ENCODE data around the gene LDLRAD4.

Gene LDLRAD4

DNA sequence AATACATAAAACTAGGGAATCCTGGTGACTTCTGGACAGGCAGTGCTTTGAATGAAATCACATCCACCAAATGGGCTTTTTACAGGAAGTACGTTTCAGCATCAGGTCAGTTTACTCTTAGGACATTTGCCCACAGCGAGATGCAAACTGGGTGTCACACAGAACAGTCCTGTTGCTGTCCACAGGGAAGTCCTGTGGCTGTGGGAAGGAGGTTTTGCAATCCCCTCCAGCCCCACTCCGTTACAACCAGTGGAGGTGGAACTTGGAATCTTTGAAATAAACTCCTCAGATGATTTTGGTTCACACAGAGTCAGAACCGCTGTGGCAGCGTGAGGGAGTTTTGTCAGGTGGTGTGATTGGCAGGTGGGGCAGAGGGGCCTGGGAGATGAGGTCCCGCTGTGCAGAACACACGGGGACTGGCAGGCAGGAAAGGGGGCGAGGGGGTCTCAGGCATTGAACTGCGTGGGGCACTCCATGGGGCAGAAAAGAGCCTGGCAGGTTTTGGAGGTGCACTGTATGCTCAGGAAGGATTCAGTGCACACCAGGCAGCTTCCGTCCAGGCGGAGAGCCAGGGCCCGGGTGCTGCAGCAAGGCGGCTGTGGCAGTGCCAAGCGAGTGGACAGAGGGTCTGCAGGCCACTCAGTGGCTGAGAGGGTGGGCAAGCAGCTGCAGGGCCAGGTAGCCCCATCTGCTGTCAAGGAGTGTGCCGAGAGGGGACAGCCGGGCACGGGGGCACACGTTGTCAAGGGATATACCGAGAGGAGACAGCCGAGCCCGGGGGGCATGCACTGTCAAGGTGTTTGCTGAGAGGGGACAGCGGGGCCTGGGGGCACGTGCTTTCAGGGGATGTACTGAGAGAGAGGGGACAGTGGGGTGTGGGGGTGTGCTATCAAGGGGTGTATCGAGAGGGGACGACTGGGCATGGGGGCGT, 148.7 kb downstream of the LDLRAD4 start:
- DNase-seq (ENCODE audit: low read depth in 1 of 2, low spot score in 1 of 2), result no peak

DNA sequence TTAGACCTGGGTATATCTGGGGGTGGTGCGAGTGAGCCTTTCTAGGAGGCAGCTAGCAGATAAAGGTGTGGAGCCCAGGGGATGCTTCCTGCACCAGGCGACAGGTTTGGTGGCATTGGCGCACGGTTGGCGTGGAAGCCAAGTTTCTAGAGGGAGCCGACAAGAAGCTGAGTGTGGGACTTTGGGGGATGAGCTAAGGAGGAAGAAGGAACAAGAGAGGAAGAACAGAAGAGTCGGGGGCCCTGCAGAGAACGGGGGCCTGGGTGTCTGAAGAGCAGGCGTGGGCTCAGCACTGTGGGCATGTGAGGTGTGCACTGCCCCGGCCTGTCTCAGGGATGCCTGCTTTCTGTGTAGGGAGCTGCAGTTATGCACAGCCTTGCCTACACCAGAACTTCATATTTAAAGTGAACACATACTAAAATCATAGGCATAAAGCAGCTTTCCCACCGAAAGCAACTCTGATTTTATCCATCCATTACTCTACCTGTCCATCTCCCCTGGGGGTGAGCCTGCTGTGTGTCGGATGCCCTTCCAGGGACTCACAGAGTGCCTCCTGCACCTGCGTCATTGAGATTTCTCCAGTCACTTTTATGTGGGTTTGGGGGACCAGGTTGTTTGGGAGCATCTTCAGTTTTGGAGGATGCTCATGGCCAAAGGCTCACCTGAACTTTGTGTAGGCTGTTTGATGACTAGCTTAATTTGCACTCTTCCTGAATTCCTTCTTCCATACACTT, 149.7 kb downstream of the LDLRAD4 start:
- DNase-seq (ENCODE audit: low read depth in 1 of 2, low spot score in 1 of 2), result no peak

DNA sequence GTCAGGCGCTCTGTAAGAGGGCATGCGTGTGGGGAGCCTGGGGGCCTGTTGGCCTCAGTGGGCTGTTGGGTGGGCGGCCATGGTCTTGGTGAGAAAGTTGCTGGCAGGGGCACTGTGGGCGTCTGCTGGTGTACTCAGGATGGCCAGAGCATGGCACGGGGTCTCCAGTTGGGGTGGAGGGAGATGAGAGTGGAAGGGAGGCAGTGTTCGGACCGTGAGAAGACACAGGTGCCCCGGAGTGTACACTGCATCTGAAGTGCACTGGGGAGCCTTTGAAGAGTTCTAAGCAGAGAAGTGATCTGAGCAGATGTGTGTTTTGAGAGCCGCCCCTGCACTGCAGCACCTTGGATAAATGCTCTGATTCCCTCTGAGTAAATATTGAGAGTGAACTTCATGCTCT, 150.8 kb downstream of the LDLRAD4 start:
- no peak for DNase-seq (ENCODE audit: low read depth in 1 of 2, low spot score in 1 of 2)

- DNase-seq (ENCODE audit: low read depth in 1 of 2, low spot score in 1 of 2), result no peak
These were observed 151.4 kb downstream of the LDLRAD4 start for GRCh38 chr18:13369756-13370510.

- DNase-seq (ENCODE audit: low read depth in 1 of 2, low spot score in 1 of 2), result no peak
These were observed 152.6 kb downstream of the LDLRAD4 start for GRCh38 chr18:13370995-13371625.

DNA sequence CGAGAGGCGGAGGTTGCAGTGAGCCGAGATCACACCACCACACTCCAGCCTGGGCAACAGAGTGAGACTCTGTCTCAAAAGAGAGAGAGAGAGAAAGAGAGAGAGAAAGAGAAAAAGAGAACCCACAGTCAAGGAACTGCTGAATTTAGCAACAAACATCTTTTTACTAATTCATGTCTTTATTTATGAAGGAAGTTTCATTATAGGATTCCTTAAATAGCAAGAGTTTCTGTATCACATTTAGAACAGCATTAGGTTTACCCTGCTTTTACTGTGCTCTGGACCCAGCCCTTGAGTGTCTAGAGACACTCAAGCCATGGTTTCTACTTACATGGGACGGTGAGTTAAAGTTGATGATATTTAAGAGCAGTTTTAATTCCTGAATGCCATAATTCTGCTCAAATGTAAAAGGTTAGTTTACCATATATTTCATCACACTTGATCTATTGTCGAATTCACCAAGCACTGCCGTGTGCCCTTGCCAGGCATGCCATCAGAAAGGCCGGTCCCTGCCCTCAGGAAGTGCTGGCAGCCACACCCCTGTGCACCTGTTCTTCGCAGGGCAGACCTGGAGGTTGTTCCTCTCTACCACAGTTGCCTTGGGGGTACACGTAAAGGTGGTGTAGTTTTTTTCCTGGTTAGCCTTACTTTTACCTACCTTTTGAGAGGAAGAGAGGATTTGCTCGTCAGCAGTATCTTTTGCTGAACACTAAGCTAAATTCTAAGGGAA, 153.3 kb downstream of the LDLRAD4 start:
- no peak for DNase-seq (ENCODE audit: low read depth in 1 of 2, low spot score in 1 of 2)

GRCh38 chr18:13372531-13372951, 154.0 kb downstream of the LDLRAD4 start:
- DNase-seq (ENCODE audit: low read depth in 1 of 2, low spot score in 1 of 2), result no peak

GRCh38 chr18:13374096-13374467, 155.5 kb downstream of the LDLRAD4 start:
- DNase-seq (ENCODE audit: low read depth in 1 of 2, low spot score in 1 of 2), result no peak

GRCh38 chr18:13374468-13375301, 156.1 kb downstream of the LDLRAD4 start:
- no peak for DNase-seq (ENCODE audit: low read depth in 1 of 2, low spot score in 1 of 2)

DNA sequence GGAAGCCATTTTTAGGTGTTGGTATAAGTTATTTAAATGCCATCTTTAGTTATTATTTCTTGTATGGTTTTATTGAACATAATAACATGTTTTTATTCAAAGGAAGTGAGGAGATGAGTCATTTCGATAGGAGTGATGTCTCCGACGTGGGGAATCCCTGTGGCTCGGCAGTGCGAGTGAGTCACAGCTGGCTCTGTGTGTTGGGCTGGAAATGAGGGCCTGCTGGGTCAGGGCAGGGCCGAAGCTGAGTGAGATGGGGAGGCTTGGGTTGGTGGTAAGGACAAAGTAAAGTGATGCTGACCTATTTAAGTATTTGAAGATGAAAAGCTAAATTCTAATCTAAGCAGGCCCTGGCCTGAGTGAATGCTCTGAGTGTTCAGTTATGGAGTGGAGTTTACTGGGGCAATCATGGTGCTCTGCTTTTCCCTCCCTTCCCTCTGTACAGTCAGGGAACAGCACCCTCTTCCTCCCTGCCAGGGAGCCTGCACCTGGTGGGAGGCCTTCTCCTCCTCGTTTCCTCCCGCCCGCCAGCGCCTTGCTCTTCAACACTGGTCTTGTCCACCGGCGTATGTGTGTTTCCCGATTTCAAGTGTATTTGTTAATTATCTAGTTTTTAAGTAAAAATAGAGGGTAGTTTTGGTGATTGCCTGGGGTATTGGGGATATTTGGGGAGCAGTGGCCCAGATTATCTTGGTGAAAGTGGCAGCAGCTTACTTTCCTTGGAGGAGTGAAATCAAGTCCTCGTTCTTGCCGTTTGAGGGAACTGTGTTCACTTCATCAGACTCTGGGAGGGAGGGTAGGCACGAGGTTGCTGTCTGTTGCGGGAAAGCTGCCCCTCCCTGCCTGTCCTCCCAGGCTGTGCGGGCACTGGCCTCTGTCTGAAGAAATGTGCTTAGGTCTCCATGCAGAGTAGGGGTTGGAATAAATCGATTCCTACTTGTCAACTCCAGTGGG, 157.0 kb downstream of the LDLRAD4 start:
- DNase-seq (ENCODE audit: low read depth in 1 of 2, low spot score in 1 of 2), result peak; percentile 43 to 71

- DNase-seq (ENCODE audit: low read depth in 1 of 2, low spot score in 1 of 2), result peak; percentile 23 to 47
These were observed 157.8 kb downstream of the LDLRAD4 start for GRCh38 chr18:13376298-13376840.

DNA sequence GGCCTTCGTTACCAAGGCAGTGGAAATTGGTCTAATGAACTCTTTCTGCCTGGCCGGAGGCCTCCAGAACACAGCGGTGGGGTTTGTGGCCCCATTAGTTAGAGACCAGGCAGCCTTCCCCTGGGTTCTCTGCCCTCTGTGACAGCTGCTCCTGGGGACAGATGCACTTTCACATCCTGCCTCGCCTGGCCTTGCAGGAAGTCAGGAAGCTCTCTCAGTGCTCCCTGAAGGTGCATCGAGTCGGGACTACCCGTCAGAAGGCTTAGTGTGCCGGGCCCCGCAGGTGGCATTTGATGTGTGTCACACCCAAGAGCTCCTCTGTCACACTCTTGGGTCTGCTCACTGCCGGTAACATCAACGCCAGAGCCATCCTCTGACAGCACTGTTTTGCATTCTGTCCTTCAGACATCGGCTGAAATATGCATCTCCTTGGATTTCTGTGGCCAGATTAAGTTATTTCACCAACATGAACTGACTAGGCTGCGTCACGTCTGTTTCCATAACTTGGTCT, 158.3 kb downstream of the LDLRAD4 start:
- DNase-seq (ENCODE audit: low read depth in 1 of 2, low spot score in 1 of 2), result peak; percentile 43 to 61

GRCh38 chr18:13377496-13377895, 158.9 kb downstream of the LDLRAD4 start:
- DNase-seq (ENCODE audit: low read depth in 1 of 2, low spot score in 1 of 2), result no peak

- no peak for DNase-seq (ENCODE audit: low read depth in 1 of 2, low spot score in 1 of 2)
These were observed 159.6 kb downstream of the LDLRAD4 start for GRCh38 chr18:13378150-13378549.

DNA sequence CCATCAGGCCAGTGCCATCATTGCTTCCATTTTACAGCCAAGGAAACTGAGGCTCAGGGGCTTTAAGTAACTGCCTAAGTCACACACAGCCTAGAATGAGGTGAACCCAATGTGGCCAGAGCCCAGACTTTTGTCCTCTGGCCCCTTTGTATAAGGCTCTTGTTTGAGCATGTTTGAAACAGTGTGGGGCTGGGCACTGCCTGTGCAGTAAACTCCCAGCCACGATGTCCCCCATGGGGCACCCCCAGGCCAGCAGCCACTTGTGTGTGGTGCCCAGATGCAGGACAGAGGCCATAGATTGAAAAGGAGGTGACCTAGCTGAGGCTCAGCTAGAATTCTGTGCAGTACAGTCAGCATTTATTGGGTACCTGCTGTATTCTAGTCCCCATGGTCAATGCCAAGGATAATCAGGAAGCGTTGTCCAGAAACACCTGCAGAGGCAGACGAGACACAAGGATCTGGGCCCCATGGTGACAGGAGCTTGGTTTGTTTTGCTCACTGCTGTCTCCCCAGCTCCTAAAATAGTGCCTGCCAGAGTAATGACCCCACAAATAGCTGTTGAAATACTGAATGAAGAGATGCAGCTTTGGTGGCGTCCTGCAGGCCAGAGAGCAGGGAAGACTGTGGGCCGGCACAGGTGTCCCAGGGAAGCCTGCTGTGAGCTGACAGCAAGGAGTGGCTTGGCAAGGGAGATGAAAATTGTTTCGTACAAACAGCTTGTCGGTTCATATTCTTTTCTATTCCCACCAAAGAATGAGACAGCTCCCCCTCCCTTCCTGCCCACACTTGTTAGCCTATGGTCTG, 160.7 kb downstream of the LDLRAD4 start:
- DNase-seq (ENCODE audit: low read depth in 1 of 2, low spot score in 1 of 2), result no peak

- no peak for DNase-seq (ENCODE audit: low read depth in 1 of 2, low spot score in 1 of 2)
These were observed 161.6 kb downstream of the LDLRAD4 start for GRCh38 chr18:13379930-13380690.
